Astrocyte (in vitro differentiated cells and primary cell): Measurements from ENCODE around the gene PPP6R3. TPM values are rescaled to one million over a fixed set of nuclear protein-coding genes. Genes with fewer than 3 reads are reported as not detected.

Source experiments
- DNase-seq: peaks from one replicate; pipeline ENCODE4 v3.0.0-alpha.2; 2010; ENCODE audit warnings: low read depth
- FAIRE-seq: peaks from 2 replicates; lab custom pipeline; 2011; peaks lifted over from hg19 to GRCh38; lab: Jason Lieb, UNC
- H2AFZ ChIP-seq: 2 replicates; pipeline ENCODE4 v1.6.0; 2012; ENCODE audit warnings: low read depth, low read length, inconsistent platforms
- H3K27ac ChIP-seq: 2 replicates; pipeline ENCODE4 v1.5.1; 2011; ENCODE audit warnings: low read depth, low read length, inconsistent platforms
- H3K27me3 ChIP-seq: 2 replicates; pipeline ENCODE4 v1.6.0; 2011; ENCODE audit warnings: low read length, inconsistent platforms; ENCODE audit not compliant: insufficient read depth
- H3K36me3 ChIP-seq: 2 replicates; pipeline ENCODE4 v1.5.1; 2011; ENCODE audit warnings: low read length, inconsistent platforms; ENCODE audit not compliant: insufficient read depth
- H3K4me1 ChIP-seq: 2 replicates; pipeline ENCODE4 v1.5.1; 2011; ENCODE audit warnings: low read length, inconsistent platforms; ENCODE audit not compliant: insufficient read depth
- H3K4me2 ChIP-seq: 2 replicates; pipeline ENCODE4 v1.6.0; 2012; ENCODE audit warnings: low read length, inconsistent platforms
- H3K4me3 ChIP-seq: 2 replicates; pipeline ENCODE4 v1.5.1; 2011; ENCODE audit warnings: low read depth, mild to moderate bottlenecking, low read length, inconsistent platforms; ENCODE audit not compliant: insufficient read depth
- H3K79me2 ChIP-seq: 2 replicates; pipeline ENCODE4 v1.6.0; 2012; ENCODE audit warnings: mild to moderate bottlenecking, low read length, inconsistent platforms; ENCODE audit not compliant: insufficient read depth
- H3K9ac ChIP-seq: 2 replicates; pipeline ENCODE4 v1.6.0; 2012; ENCODE audit warnings: mild to moderate bottlenecking, low read length, inconsistent platforms
- H3K9me3 ChIP-seq: 2 replicates; pipeline ENCODE4 v1.5.1; 2012; ENCODE audit warnings: low read depth, mild to moderate bottlenecking, low read length, inconsistent platforms; ENCODE audit not compliant: insufficient read depth
- H4K20me1 ChIP-seq: 2 replicates; pipeline ENCODE4 v1.6.0; 2012; ENCODE audit warnings: low read length, inconsistent platforms; ENCODE audit not compliant: insufficient read depth
- H3K27ac Mint-ChIP-seq: one replicate; pipeline ENCODE4 v1.8.0; 2021; ENCODE audit warnings: mild to moderate bottlenecking, mixed read lengths; ENCODE audit not compliant: unreplicated experiment
- H3K27me3 Mint-ChIP-seq: one replicate; pipeline ENCODE4 v1.8.0; 2021; ENCODE audit warnings: low read depth, mixed read lengths; ENCODE audit not compliant: unreplicated experiment
- H3K36me3 Mint-ChIP-seq: one replicate; pipeline ENCODE4 v1.8.0; 2021; ENCODE audit warnings: low read depth, mixed read lengths; ENCODE audit not compliant: unreplicated experiment
- H3K4me1 Mint-ChIP-seq: one replicate; pipeline ENCODE4 v1.8.0; 2021; ENCODE audit warnings: low read depth, mixed read lengths; ENCODE audit not compliant: unreplicated experiment
- H3K4me3 Mint-ChIP-seq: one replicate; pipeline ENCODE4 v1.8.0; 2021; ENCODE audit warnings: mild to moderate bottlenecking, moderate library complexity, mixed read lengths; ENCODE audit not compliant: unreplicated experiment
- H3K9me3 Mint-ChIP-seq: one replicate; pipeline ENCODE4 v1.8.0; 2021; ENCODE audit warnings: mild to moderate bottlenecking, mixed read lengths; ENCODE audit not compliant: unreplicated experiment
- CTCF ChIP-seq: IDR thresholded peaks from 2 replicates; pipeline ENCODE4 v1.5.1; 2011; ENCODE audit warnings: low read depth, mild to moderate bottlenecking, inconsistent platforms, low read length, moderate library complexity; ENCODE audit not compliant: insufficient read depth
- EZH2 ChIP-seq: IDR thresholded peaks from 2 replicates; pipeline ENCODE4 v1.6.1; 2012; ENCODE audit warnings: mild to moderate bottlenecking, low read length, inconsistent platforms; ENCODE audit not compliant: insufficient read depth
- total RNA-seq: library from RNA; stranded (reverse); gene quantifications from 2 replicates; pipeline ENCODE4 v1.2.1, GENCODE V29; 2021

Gene PPP6R3
- total RNA-seq, 1 donor from 2014 or later: 97.8 TPM

GRCh38 chr11:68564261-68564660 is 103.7 kb downstream of the PPP6R3 start:
- peaks cover 19% of the 10 kb centered on the region for H3K79me2 ChIP-seq
- H3K36me3 Mint-ChIP-seq: peaks cover 21% of the 10 kb centered on the region
- no peaks in the 10 kb centered on the region for H3K27me3 ChIP-seq
- H3K27ac ChIP-seq: no peak overlapping the region
- H2AFZ ChIP-seq: no peak overlapping the region
- H3K4me1 ChIP-seq: no peaks in the 10 kb centered on the region
- no peak for DNase-seq
- no peak overlapping the region for H3K9ac ChIP-seq
- no peak overlapping the region for H3K4me3 ChIP-seq
- no peaks in the 10 kb centered on the region for H3K9me3 Mint-ChIP-seq
- peaks cover 40% of the 10 kb centered on the region for H4K20me1 ChIP-seq
- no peak overlapping the region for H3K27ac Mint-ChIP-seq
- TF ChIP-seq EZH2 (no peak), CTCF (no peak)
- H3K4me2 ChIP-seq: no peak overlapping the region
- peaks cover 21% of the 10 kb centered on the region for H3K36me3 ChIP-seq
- H3K9me3 ChIP-seq: no peaks in the 10 kb centered on the region
- FAIRE-seq: no peak
- no peak overlapping the region for H3K4me3 Mint-ChIP-seq
- H3K4me1 Mint-ChIP-seq: peaks cover 6% of the 10 kb centered on the region
- no peaks in the 10 kb centered on the region for H3K27me3 Mint-ChIP-seq

- no peaks in the 10 kb centered on the region for H3K9me3 ChIP-seq
- H3K27ac ChIP-seq: no peak overlapping the region
- DNase-seq (no peak), FAIRE-seq (no peak)
- Mint-ChIP-seq H3K36me3 (peaks cover 21% of the 10 kb centered on the region), H3K4me3 (no peak overlapping the region), H3K27me3 (no peaks in the 10 kb centered on the region), H3K9me3 (no peaks in the 10 kb centered on the region), H3K4me1 (peaks cover 10% of the 10 kb centered on the region), H3K27ac (no peak overlapping the region)
- H3K4me1 ChIP-seq: no peaks in the 10 kb centered on the region
- H3K79me2 ChIP-seq: peaks cover 17% of the 10 kb centered on the region
- H3K4me3 ChIP-seq: no peak overlapping the region
- peaks cover 46% of the 10 kb centered on the region for H4K20me1 ChIP-seq
- H3K4me2 ChIP-seq: no peak overlapping the region
- peaks cover 28% of the 10 kb centered on the region for H3K36me3 ChIP-seq
- TF ChIP-seq EZH2: no peak
- TF ChIP-seq CTCF: no peak
- no peak overlapping the region for H3K9ac ChIP-seq
- H2AFZ ChIP-seq: no peak overlapping the region
- no peaks in the 10 kb centered on the region for H3K27me3 ChIP-seq
These were observed 105.2 kb downstream of the PPP6R3 start for GRCh38 chr11:68565768-68566167.

- Histone ChIP-seq H3K4me1 (no peaks in the 10 kb centered on the region), H3K9me3 (no peaks in the 10 kb centered on the region)
- H3K36me3 Mint-ChIP-seq: peaks cover 27% of the 10 kb centered on the region
These were observed 107.0 kb downstream of the PPP6R3 start for GRCh38 chr11:68567553-68567952.

More at GRCh38 chr11:68567553-68567952, 107.0 kb downstream of the PPP6R3 start:
- Histone ChIP-seq H3K79me2 (peaks cover 20% of the 10 kb centered on the region), H4K20me1 (peaks cover 51% of the 10 kb centered on the region), H2AFZ (no peak overlapping the region), H3K9ac (no peak overlapping the region), H3K36me3 (peaks cover 32% of the 10 kb centered on the region), H3K4me3 (no peak overlapping the region), H3K4me2 (no peak overlapping the region), H3K27me3 (no peaks in the 10 kb centered on the region), H3K27ac (no peak overlapping the region)
- no peak for FAIRE-seq
- Mint-ChIP-seq H3K4me1 (peaks cover 10% of the 10 kb centered on the region), H3K27me3 (no peaks in the 10 kb centered on the region), H3K9me3 (no peaks in the 10 kb centered on the region), H3K4me3 (no peak overlapping the region), H3K27ac (no peak overlapping the region)
- DNase-seq: no peak
- no peak for TF ChIP-seq CTCF
- no peak for TF ChIP-seq EZH2
